OCI-LY3 (cell line): ENCODE measurements around the gene ZNF599.

Source experiments
- EZH2phosphoT487 ChIP-seq: fragments of 200-600 bp; shearing (Covaris generic); IDR thresholded peaks from 2 replicates; pipeline ENCODE4 v1.6.1; 2018; ENCODE audit warnings: antibody characterized with exemption, mixed run types, low read depth
- TF ChIP-seq, protein P1 (sequence below): fragments of 200-600, 300-600 bp; sonication (generic); IDR thresholded peaks from 2 replicates; pipeline ENCODE4 v1.5.1; 2014; ENCODE audit warnings: antibody characterized with exemption, low read length, low read depth

DNA sequence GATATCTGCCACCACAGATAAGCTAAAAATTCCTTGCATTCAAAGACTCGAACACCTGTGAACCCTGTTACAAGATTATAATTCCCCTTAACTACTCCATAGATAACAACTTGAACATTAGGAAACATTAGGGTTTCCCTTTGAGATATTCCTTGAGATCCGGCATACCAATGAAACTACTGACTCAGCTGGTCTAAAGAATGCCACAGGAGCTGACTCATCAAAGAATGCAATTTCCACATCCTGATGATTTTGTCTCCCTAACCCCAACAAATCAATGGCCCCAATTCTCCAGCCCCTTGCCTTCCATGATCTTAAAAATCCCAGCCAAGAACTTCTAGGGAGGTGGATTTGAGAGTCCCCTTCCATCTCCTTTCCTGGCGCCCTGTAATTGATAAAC, 35.6 kb upstream of the ZNF599 start:
- TF ChIP-seq, protein P1, sequence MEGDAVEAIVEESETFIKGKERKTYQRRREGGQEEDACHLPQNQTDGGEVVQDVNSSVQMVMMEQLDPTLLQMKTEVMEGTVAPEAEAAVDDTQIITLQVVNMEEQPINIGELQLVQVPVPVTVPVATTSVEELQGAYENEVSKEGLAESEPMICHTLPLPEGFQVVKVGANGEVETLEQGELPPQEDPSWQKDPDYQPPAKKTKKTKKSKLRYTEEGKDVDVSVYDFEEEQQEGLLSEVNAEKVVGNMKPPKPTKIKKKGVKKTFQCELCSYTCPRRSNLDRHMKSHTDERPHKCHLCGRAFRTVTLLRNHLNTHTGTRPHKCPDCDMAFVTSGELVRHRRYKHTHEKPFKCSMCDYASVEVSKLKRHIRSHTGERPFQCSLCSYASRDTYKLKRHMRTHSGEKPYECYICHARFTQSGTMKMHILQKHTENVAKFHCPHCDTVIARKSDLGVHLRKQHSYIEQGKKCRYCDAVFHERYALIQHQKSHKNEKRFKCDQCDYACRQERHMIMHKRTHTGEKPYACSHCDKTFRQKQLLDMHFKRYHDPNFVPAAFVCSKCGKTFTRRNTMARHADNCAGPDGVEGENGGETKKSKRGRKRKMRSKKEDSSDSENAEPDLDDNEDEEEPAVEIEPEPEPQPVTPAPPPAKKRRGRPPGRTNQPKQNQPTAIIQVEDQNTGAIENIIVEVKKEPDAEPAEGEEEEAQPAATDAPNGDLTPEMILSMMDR = no peak
- TF ChIP-seq EZH2phosphoT487 = no peak
